ENCODE results near the gene CALR. TPM values are rescaled to one million over a fixed set of nuclear protein-coding genes. Genes with fewer than 3 reads are reported as not detected.
"Not testable (repeated sequence)": the region's sequence is repeated elsewhere in the genome, so short reads cannot be mapped to it uniquely, and the experiment has no call there.

CALR gene
- 911 and 1,131 TPM in 2 replicates for total RNA-seq (2014; rRNA removed; shearing (Covaris generic))

GRCh38 chr19:12937927-12938778 lies at the start of gene CALR:
CALR (plus strand) TSS chr19:12938609; CDS start chr19:12938680, 71 bp downstream.
- H3K27me3 ChIP-seq (ENCODE audit: control insufficient read depth, insufficient read depth, low read length), result no peaks in the 10 kb centered on the region
- peak within 1 kb of the TSS; percentile 98 for H3K4me3 ChIP-seq (ENCODE audit: insufficient read depth, low read depth, low read length)
- peaks cover 30% of the 10 kb centered on the region for H3K36me3 ChIP-seq (replicated peaks; ENCODE audit: control insufficient read depth, insufficient read depth, low read length)
- DNase-seq, result peak; percentile 99

DNA sequence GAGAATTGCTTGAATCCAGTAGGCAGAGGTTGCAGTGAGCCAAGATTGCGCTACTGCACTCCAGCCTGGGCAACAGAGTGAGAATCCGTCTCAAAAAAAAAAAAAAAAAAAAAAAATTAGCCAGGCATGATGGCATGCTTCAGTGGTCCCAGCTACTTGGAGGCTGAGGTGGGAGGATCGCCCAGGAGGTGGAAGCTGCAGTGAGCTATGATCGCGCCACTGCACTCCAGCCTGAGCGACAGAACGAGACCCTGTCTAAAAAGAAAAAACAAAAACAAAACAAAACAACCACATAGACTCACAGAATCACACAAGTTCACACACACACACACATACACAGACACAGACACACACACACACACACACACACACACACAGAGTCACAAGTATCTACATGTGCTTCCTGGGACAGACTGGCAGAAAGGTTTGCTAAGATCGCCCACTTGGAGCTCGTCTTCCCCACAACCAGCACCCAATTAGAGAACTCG lies 48.1 kb upstream of the CALR start:
- DNase-seq, result not testable (repeated sequence)
- H3K27me3 ChIP-seq (ENCODE audit: control insufficient read depth, insufficient read depth, low read length), result peaks cover 21% of the 10 kb centered on the region
- peak overlapping the region; percentile 34 for H3K4me3 ChIP-seq (ENCODE audit: insufficient read depth, low read depth, low read length)
- peaks cover 11% of the 10 kb centered on the region for H3K36me3 ChIP-seq (replicated peaks; ENCODE audit: control insufficient read depth, insufficient read depth, low read length)

DNA sequence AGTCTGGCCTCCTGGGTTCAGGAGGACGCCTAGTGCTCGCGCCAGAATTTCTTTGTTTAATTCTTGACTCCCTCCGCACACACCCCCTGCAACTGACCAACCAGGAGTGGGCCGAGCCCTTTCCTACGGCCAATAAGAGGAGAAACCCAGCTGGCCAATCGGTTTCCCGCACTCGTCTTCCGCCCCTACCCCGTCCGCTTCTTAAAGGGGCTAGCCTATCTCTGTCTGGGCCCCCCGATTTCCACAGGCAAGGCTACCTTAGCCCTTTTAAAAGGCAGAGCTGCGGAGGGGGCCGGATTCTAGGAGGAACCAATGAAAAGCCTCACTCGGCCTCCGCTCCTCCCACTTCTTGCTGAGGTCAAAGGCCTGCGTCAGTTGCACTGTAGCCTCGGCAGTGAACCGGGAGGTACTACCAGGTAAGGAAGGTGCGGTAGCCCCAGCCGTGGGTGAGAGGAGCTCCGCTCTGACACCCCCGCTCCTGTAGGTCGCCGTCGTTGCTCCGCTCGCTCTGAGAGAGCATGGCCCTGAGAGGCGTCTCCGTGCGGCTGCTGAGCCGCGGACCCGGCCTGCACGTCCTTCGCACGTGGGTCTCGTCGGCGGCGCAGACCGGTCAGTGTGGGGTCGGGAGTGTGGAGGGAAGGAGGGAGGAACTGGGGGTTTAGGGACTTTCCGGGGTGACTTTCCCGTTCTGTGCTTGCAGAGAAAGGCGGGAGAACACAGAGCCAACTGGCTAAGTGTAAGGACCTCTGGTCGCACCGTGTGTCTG lies 47.4 kb upstream of the CALR start, which contains the start of gene GCDH:
Gene GCDH, plus strand, starts transcription at position 374 of the 766 bp plus-strand sequence. Its CDS starts 145 bp downstream, at position 519.
- H3K27me3 ChIP-seq (ENCODE audit: control insufficient read depth, insufficient read depth, low read length), result peaks cover 16% of the 10 kb centered on the region
- DNase-seq, result peak; percentile 98
- H3K36me3 ChIP-seq (replicated peaks; ENCODE audit: control insufficient read depth, insufficient read depth, low read length), result peaks cover 11% of the 10 kb centered on the region
- H3K4me3 ChIP-seq (ENCODE audit: insufficient read depth, low read depth, low read length), result peak within 1 kb of the TSS; percentile 88

DNA sequence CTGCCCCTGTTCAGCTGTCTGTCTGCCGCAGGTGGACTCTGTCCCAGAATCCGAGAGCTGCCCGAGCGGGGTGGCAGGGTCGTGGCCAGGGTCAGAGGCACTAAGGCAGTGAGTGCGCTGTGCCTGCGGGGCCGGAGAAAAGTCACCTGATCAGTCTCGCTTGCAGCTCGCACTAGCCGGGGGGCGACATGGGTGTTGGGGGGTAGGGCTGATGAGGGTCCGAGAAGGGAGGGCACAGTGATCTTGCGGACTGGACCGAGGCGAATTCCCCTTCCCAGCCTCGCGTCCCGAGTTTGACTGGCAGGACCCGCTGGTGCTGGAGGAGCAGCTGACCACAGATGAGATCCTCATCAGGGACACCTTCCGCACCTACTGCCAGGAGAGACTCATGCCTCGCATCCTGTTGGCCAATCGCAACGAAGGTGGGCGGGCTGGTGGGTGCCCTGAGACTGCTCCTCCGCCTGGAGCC lies 46.8 kb upstream of the CALR start:
- peak overlapping the region; percentile 88 for H3K4me3 ChIP-seq (ENCODE audit: insufficient read depth, low read depth, low read length)
- H3K36me3 ChIP-seq (replicated peaks; ENCODE audit: control insufficient read depth, insufficient read depth, low read length), result peaks cover 11% of the 10 kb centered on the region
- peaks cover 11% of the 10 kb centered on the region for H3K27me3 ChIP-seq (ENCODE audit: control insufficient read depth, insufficient read depth, low read length)
- peak; percentile 75 for DNase-seq

- DNase-seq, result no peak
- Histone ChIP-seq H3K27me3 (ENCODE audit: control insufficient read depth, insufficient read depth, low read length) (no peaks in the 10 kb centered on the region; the same call in 1 of the 2 replicates), H3K36me3 (replicated peaks; ENCODE audit: control insufficient read depth, insufficient read depth, low read length) (peaks cover 11% of the 10 kb centered on the region), H3K4me3 (ENCODE audit: insufficient read depth, low read depth, low read length) (no peak overlapping the region)
These were observed 44.8 kb upstream of the CALR start for GRCh38 chr19:12893582-12893981.

DNA sequence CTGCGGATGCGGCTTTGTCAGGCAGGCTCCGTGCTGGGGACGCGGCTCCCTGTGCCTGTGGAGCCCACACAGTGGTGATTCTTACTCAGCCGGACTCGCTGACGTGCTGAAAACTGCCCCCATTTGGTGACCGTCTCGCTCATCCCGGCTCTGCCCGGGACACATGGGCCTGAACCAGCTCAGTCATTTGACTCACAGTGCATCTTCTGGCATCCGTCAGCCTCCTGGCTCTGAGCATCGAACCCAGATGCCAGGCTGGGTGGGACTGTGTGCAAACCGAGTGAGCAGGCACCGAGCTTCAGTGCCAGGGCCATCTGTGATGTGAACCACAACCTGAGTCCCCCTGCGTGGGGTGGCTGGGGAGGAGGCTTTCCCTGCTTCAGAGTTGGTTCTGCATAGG lies 41.9 kb upstream of the CALR start:
- Histone ChIP-seq H3K27me3 (ENCODE audit: control insufficient read depth, insufficient read depth, low read length) (no peaks in the 10 kb centered on the region), H3K36me3 (replicated peaks; ENCODE audit: control insufficient read depth, insufficient read depth, low read length) (peaks cover 13% of the 10 kb centered on the region), H3K4me3 (ENCODE audit: insufficient read depth, low read depth, low read length) (no peak overlapping the region)
- DNase-seq, result no peak

DNA sequence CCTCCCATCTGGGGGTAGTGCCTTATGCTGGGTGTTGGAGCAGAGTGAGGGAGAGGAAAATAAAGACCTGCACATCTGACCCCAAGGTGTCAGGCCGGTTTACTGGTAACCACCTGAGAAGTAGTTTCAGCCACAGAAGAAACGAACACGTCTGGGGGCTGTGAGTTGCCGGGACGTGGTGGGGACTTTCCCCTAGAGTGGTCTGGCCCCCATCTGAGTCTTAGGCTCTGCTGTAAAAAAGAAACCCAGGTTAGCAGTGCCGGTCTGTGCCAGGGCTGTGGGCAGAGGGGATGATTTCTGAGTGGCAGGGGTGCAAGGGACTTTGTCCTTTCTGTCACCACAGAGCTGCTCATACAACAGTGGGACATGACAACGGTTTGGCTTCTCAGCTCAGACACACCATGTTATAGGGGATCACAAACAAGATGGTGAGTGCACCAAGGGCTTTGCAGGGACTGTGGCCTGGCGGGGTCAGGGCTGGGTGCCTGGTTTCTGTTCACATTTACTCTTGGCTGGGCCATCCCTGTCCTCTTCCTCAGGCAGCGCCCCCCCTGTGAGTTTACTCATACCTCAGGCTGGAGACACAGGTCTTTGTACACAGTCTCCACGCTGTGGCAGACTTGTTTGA lies 38.4 kb upstream of the CALR start:
- DNase-seq, result no peak
- Histone ChIP-seq H3K4me3 (ENCODE audit: insufficient read depth, low read depth, low read length) (no peak overlapping the region), H3K27me3 (ENCODE audit: control insufficient read depth, insufficient read depth, low read length) (no peaks in the 10 kb centered on the region), H3K36me3 (replicated peaks; ENCODE audit: control insufficient read depth, insufficient read depth, low read length) (peaks cover 2% of the 10 kb centered on the region)

DNA sequence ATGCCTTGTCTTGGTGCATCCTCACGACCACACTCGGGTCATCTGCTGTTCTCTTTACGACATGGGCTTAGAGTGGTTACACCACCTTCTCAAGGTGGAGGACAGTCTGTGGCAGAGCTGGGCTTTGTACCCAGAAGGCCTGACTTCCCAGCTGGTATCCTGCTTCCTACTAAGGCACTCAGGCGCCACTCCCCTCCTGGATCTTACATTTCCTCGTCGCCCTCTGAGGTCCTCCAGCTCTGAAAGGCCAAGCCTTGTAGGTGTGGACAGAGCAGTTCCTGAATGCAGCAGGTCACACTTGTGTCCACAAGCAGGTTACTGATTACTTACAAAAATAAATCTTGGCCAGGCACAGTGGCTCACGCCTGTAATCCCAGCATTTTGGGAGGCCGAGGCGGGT lies 31.2 kb upstream of the CALR start:
- Histone ChIP-seq H3K36me3 (replicated peaks; ENCODE audit: control insufficient read depth, insufficient read depth, low read length) (no peaks in the 10 kb centered on the region; the same call in 1 of the 2 replicates), H3K4me3 (ENCODE audit: insufficient read depth, low read depth, low read length) (no peak overlapping the region), H3K27me3 (ENCODE audit: control insufficient read depth, insufficient read depth, low read length) (no peaks in the 10 kb centered on the region)
- DNase-seq, result no peak

DNA sequence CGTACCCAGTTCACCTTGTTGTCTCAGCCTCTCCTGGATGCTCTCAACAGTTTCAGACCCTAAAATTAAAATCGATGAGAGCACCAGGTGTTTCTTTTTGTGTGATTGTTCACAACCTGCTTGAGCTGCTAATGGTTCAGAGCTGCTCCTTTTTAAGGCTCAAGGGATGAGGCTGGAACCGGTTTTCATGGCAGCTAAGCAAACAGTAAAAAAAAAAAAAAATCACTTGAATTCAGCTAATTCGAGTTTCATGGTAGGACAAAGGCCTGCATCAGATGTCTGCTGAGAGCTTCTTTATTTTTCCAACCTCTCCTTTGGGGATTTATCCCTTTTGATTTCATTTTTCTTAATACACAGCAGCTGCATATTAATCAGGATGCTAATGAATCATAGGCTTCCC lies 25.8 kb upstream of the CALR start:
- no peak overlapping the region for H3K4me3 ChIP-seq (ENCODE audit: insufficient read depth, low read depth, low read length)
- H3K27me3 ChIP-seq (ENCODE audit: control insufficient read depth, insufficient read depth, low read length), result no peaks in the 10 kb centered on the region
- no peaks in the 10 kb centered on the region for H3K36me3 ChIP-seq (replicated peaks; ENCODE audit: control insufficient read depth, insufficient read depth, low read length)
- DNase-seq, result no peak

DNA sequence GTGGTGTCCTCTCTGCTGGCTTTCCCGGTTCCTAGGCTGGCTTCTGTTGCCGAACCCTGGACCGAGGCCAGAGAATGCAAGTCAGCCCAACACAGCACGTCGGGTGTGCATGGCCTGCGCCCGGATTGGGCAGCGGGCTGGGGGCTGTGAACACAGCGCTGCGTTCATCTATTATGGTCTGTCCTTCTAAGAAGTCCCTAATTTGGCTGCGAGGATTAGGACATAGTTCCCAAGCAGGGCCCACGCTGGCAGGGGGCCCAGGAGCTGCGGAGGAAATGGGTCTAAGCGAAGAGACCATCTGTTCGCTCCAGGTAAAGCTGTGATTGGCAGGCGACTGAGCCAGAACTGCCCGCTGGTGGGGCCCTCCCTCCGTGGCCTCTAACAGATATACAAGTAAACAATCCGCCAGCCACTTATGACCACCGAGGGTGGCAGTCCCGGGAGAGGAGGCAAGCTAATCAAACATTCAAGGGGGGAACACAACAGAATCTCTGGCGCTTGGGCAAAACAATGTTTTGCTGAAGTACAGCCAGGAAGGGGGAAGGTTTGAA lies 25.3 kb upstream of the CALR start:
- peaks cover 2% of the 10 kb centered on the region for H3K27me3 ChIP-seq (ENCODE audit: control insufficient read depth, insufficient read depth, low read length)
- H3K36me3 ChIP-seq (replicated peaks; ENCODE audit: control insufficient read depth, insufficient read depth, low read length), result no peaks in the 10 kb centered on the region
- DNase-seq, result peak; percentile 86
- no peak overlapping the region for H3K4me3 ChIP-seq (ENCODE audit: insufficient read depth, low read depth, low read length)

GRCh38 chr19:12913851-12914690 lies 24.3 kb upstream of the CALR start:
- Histone ChIP-seq H3K27me3 (ENCODE audit: control insufficient read depth, insufficient read depth, low read length) (peaks cover 11% of the 10 kb centered on the region), H3K36me3 (replicated peaks; ENCODE audit: control insufficient read depth, insufficient read depth, low read length) (no peaks in the 10 kb centered on the region), H3K4me3 (ENCODE audit: insufficient read depth, low read depth, low read length) (no peak overlapping the region)
- DNase-seq, result no peak

- DNase-seq; H3K4me3 ChIP-seq (ENCODE audit: insufficient read depth, low read depth, low read length); H3K36me3 ChIP-seq (replicated peaks; ENCODE audit: control insufficient read depth, insufficient read depth, low read length): not testable (repeated sequence)
- peaks cover 11% of the 10 kb centered on the region for H3K27me3 ChIP-seq (ENCODE audit: control insufficient read depth, insufficient read depth, low read length)
These were observed 22.5 kb upstream of the CALR start for GRCh38 chr19:12915860-12916259.

GRCh38 chr19:12918253-12918652 lies 20.2 kb upstream of the CALR start:
- no peak for DNase-seq
- Histone ChIP-seq H3K36me3 (replicated peaks; ENCODE audit: control insufficient read depth, insufficient read depth, low read length) (peaks cover 9% of the 10 kb centered on the region), H3K4me3 (ENCODE audit: insufficient read depth, low read depth, low read length) (no peak overlapping the region), H3K27me3 (ENCODE audit: control insufficient read depth, insufficient read depth, low read length) (peaks cover 11% of the 10 kb centered on the region)

All from H7 (cell line).